ENCODE results near the gene ZNF791. TPM values are rescaled to one million over a fixed set of nuclear protein-coding genes. Genes with fewer than 3 reads are reported as not detected.

The ZNF791 gene
- total and polyA plus RNA-seq, 2 donors from 2014 or later = 6.5 to 34.7 TPM

GRCh38 chr19:12652219-12652618 lies 41.5 kb downstream of the ZNF791 start:
- Histone ChIP-seq H3K27ac (ENCODE audit: low read depth in 2 of 2, low read length in 2 of 2) (no peak overlapping the region), H3K4me1 (ENCODE audit: control insufficient read depth in 2 of 3, insufficient read depth in 2 of 3, low read depth in 1 of 3, low read length in 3 of 3) (peaks cover 0 to 4% (median 0%) of the 10 kb centered on the region in 3 donors), H3K4me3 (ENCODE audit: low read length in 3 of 3) (no peak overlapping the region), H3K27me3 (ENCODE audit: control insufficient read depth, insufficient read depth, low read length) (no peaks in the 10 kb centered on the region), H3K36me3 (ENCODE audit: control insufficient read depth in 2 of 3, insufficient read depth in 3 of 3, low read length in 3 of 3) (peaks cover 0 to 10% (median 6%) of the 10 kb centered on the region in 3 donors), H3K9ac (ENCODE audit: low read length in 3 of 3) (no peak overlapping the region), H3K9me3 (ENCODE audit: control insufficient read depth in 2 of 3, insufficient read depth in 1 of 3, low read length in 3 of 3) (no peaks in the 10 kb centered on the region)
- FAIRE-seq = no peak
- intact Hi-C loops (cut with DNase I) = no loop called here
- TF ChIP-seq CTCF (IDR thresholded peaks at IDR 0.05; ENCODE audit: borderline replicate concordance, extremely low read depth, insufficient read depth) = no peak
- peak in 1 of 5 donors; percentile 7 for DNase-seq

- no peak overlapping the region for H3K27ac ChIP-seq (ENCODE audit: low read depth in 2 of 2, low read length in 2 of 2)
- H3K9ac ChIP-seq (ENCODE audit: low read length in 3 of 3) = no peak overlapping the region
- no peak overlapping the region for H3K4me3 ChIP-seq (ENCODE audit: low read length in 3 of 3)
- no peaks in the 10 kb centered on the region for H3K9me3 ChIP-seq (ENCODE audit: control insufficient read depth in 2 of 3, insufficient read depth in 1 of 3, low read length in 3 of 3)
- DNase-seq (no peak), FAIRE-seq (no peak)
- H3K4me1 ChIP-seq (ENCODE audit: control insufficient read depth in 2 of 3, insufficient read depth in 2 of 3, low read depth in 1 of 3, low read length in 3 of 3) = no peaks in the 10 kb centered on the region
- peaks cover 2 to 10% (median 6%) of the 10 kb centered on the region in 3 donors for H3K36me3 ChIP-seq (ENCODE audit: control insufficient read depth in 2 of 3, insufficient read depth in 3 of 3, low read length in 3 of 3)
- H3K27me3 ChIP-seq (ENCODE audit: control insufficient read depth, insufficient read depth, low read length) = no peaks in the 10 kb centered on the region
- intact Hi-C loops (cut with DNase I) = no loop called here
- no peak for TF ChIP-seq CTCF (IDR thresholded peaks at IDR 0.05; ENCODE audit: borderline replicate concordance, extremely low read depth, insufficient read depth)
These were observed 44.8 kb downstream of the ZNF791 start for GRCh38 chr19:12655546-12655945.

GRCh38 chr19:12656899-12657571 lies 46.3 kb downstream of the ZNF791 start:
- TF ChIP-seq CTCF (IDR thresholded peaks at IDR 0.05; ENCODE audit: borderline replicate concordance, extremely low read depth, insufficient read depth) = no peak
- H3K36me3 ChIP-seq (ENCODE audit: control insufficient read depth in 2 of 3, insufficient read depth in 3 of 3, low read length in 3 of 3) = peaks cover 5 to 10% (median 6%) of the 10 kb centered on the region in 3 donors
- H3K4me1 ChIP-seq (ENCODE audit: control insufficient read depth in 2 of 3, insufficient read depth in 2 of 3, low read depth in 1 of 3, low read length in 3 of 3) = no peaks in the 10 kb centered on the region
- no peaks in the 10 kb centered on the region for H3K27me3 ChIP-seq (ENCODE audit: control insufficient read depth, insufficient read depth, low read length)
- H3K9ac ChIP-seq (ENCODE audit: low read length in 3 of 3) = no peak overlapping the region
- intact Hi-C loops (cut with DNase I) = no loop called here
- no peaks in the 10 kb centered on the region for H3K9me3 ChIP-seq (ENCODE audit: control insufficient read depth in 2 of 3, insufficient read depth in 1 of 3, low read length in 3 of 3)
- no peak overlapping the region for H3K4me3 ChIP-seq (ENCODE audit: low read length in 3 of 3)
- peak in 1 of 5 donors; percentile 61 for DNase-seq
- no peak for FAIRE-seq
- no peak overlapping the region for H3K27ac ChIP-seq (ENCODE audit: low read depth in 2 of 2, low read length in 2 of 2)

Data from kidney (tissue), 14 donors.